OCI-LY3 (cell line): ENCODE results near the gene ABCC6.
"Not testable (repeated sequence)": the region's sequence is repeated elsewhere in the genome, so short reads cannot be mapped to it uniquely, and the experiment has no call there.

Source experiments
- H2AFZ ChIP-seq: fragments of 200-600, 300-600 bp; shearing (Covaris generic); 2 replicates; pipeline ENCODE4 v1.6.0; 2014; ENCODE audit warnings: antibody characterized with exemption, low read depth, low read length
- H3K27ac ChIP-seq: fragments of 200-600, 300-600 bp; sonication (generic); 2 replicates; pipeline ENCODE4 v1.5.1; 2014; ENCODE audit warnings: mild to moderate bottlenecking, low read length, moderate library complexity, mixed read lengths
- H3K27me3 ChIP-seq: fragments of 200-600, 300-600 bp; sonication (generic); 2 replicates; pipeline ENCODE4 v1.6.1; 2014; ENCODE audit warnings: low read depth, low read length, mixed read lengths
- H3K36me3 ChIP-seq: fragments of 200-600, 300-600 bp; sonication (generic); replicated peaks from 2 replicates; pipeline ENCODE3; 2014; ENCODE audit warnings: low read depth, low read length, mixed read lengths
- H3K4me1 ChIP-seq: fragments of 300-600, 200-600 bp; sonication (generic); 2 replicates; pipeline ENCODE4 v1.6.1; 2014; ENCODE audit warnings: low read length, mixed read lengths
- H3K4me2 ChIP-seq: fragments of 200-600, 300-600 bp; sonication (generic); 2 replicates; pipeline ENCODE4 v1.6.1; 2014; ENCODE audit warnings: low read length, mixed read lengths
- H3K4me3 ChIP-seq: fragments of 300-600, 200-600 bp; sonication (generic); 2 replicates; pipeline ENCODE4 v1.5.1; 2014; ENCODE audit warnings: antibody characterized with exemption, mild to moderate bottlenecking, low read length, moderate library complexity
- H3K79me2 ChIP-seq: fragments of 300-600, 200-600 bp; shearing (Covaris generic); 2 replicates; pipeline ENCODE4 v1.6.1; 2014; ENCODE audit warnings: mild to moderate bottlenecking, low read length, mixed read lengths
- H3K9ac ChIP-seq: fragments of 300-600, 200-600 bp; shearing (Covaris generic); 2 replicates; pipeline ENCODE4 v1.6.0; 2014; ENCODE audit warnings: mild to moderate bottlenecking, low read length, moderate library complexity
- H3K9me3 ChIP-seq: fragments of 200-600, 300-600 bp; shearing (Covaris generic); 2 replicates; pipeline ENCODE4 v1.6.1; 2014; ENCODE audit warnings: low read length, mixed read lengths; ENCODE audit not compliant: insufficient read depth
- H4K20me1 ChIP-seq: fragments of 200-600, 300-600 bp; sonication (generic); 2 replicates; pipeline ENCODE4 v1.6.1; 2016; ENCODE audit warnings: low read length, mixed read lengths; ENCODE audit not compliant: insufficient read depth
- EZH2phosphoT487 ChIP-seq: fragments of 200-600 bp; shearing (Covaris generic); IDR thresholded peaks from 2 replicates; pipeline ENCODE4 v1.6.1; 2018; ENCODE audit warnings: antibody characterized with exemption, mixed run types, low read depth
- TF ChIP-seq, protein P1 (sequence below): fragments of 200-600, 300-600 bp; sonication (generic); IDR thresholded peaks from 2 replicates; pipeline ENCODE4 v1.5.1; 2014; ENCODE audit warnings: antibody characterized with exemption, low read length, low read depth

ABCC6 gene

DNA sequence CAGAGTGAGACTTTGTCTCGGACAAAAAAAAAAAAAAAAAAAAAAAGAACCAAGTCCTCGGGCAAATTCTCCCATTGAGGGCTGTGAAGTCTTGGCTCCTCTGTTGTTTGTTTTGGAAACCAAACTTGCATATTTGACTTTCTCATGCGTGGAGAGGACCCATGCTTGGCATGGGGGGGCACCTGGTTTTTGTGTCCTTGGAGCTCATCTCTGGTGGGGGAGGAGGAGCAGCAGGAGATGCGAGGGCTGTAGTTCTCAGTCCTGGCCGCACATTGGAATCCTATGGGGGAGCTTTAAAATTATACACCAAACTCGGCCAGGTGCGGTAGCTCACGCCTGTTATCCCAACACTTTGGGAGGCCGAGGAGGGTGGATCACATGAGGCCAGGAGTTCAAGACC, 74.5 kb downstream of the ABCC6 start:
- TF ChIP-seq EZH2phosphoT487 = no peak
- TF ChIP-seq, protein P1, sequence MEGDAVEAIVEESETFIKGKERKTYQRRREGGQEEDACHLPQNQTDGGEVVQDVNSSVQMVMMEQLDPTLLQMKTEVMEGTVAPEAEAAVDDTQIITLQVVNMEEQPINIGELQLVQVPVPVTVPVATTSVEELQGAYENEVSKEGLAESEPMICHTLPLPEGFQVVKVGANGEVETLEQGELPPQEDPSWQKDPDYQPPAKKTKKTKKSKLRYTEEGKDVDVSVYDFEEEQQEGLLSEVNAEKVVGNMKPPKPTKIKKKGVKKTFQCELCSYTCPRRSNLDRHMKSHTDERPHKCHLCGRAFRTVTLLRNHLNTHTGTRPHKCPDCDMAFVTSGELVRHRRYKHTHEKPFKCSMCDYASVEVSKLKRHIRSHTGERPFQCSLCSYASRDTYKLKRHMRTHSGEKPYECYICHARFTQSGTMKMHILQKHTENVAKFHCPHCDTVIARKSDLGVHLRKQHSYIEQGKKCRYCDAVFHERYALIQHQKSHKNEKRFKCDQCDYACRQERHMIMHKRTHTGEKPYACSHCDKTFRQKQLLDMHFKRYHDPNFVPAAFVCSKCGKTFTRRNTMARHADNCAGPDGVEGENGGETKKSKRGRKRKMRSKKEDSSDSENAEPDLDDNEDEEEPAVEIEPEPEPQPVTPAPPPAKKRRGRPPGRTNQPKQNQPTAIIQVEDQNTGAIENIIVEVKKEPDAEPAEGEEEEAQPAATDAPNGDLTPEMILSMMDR = no peak
- Histone ChIP-seq H4K20me1 (peaks cover 2% of the 10 kb centered on the region; the same call in 1 of the 2 replicates), H3K9me3 (no peaks in the 10 kb centered on the region), H3K9ac (no peak overlapping the region), H3K4me3 (no peak overlapping the region), H3K27ac (no peak overlapping the region), H3K4me2 (no peak overlapping the region), H3K27me3 (no peaks in the 10 kb centered on the region), H3K4me1 (peaks cover 9% of the 10 kb centered on the region; the same call in 1 of the 2 replicates), H3K79me2 (no peaks in the 10 kb centered on the region), H2AFZ (no peak overlapping the region), H3K36me3 (peaks cover 9% of the 10 kb centered on the region)

GRCh38 chr16:16148000-16148599, 75.2 kb downstream of the ABCC6 start:
- H3K27ac ChIP-seq, H3K4me2 ChIP-seq, H3K4me3 ChIP-seq, H3K9me3 ChIP-seq, H3K79me2 ChIP-seq, H2AFZ ChIP-seq, H3K27me3 ChIP-seq, H4K20me1 ChIP-seq, H3K4me1 ChIP-seq, H3K9ac ChIP-seq: not testable (repeated sequence)
- peaks cover 13% of the 10 kb centered on the region for H3K36me3 ChIP-seq

GRCh38 chr16:16147316-16147999, 75.8 kb downstream of the ABCC6 start:
- H3K9ac ChIP-seq = no peak overlapping the region
- H3K27me3 ChIP-seq = no peaks in the 10 kb centered on the region
- H4K20me1 ChIP-seq = peaks cover 2% of the 10 kb centered on the region; the same call in 1 of the 2 replicates
- H3K27ac ChIP-seq = no peak overlapping the region
- H3K9me3 ChIP-seq = no peaks in the 10 kb centered on the region
- H3K36me3 ChIP-seq = peaks cover 16% of the 10 kb centered on the region
- no peak overlapping the region for H3K4me2 ChIP-seq
- peaks cover 9% of the 10 kb centered on the region; the same call in 1 of the 2 replicates for H3K4me1 ChIP-seq
- H2AFZ ChIP-seq = no peak overlapping the region
- H3K79me2 ChIP-seq = no peaks in the 10 kb centered on the region
- no peak overlapping the region for H3K4me3 ChIP-seq
- TF ChIP-seq EZH2phosphoT487 = no peak
- TF ChIP-seq, protein P1 = no peak

DNA sequence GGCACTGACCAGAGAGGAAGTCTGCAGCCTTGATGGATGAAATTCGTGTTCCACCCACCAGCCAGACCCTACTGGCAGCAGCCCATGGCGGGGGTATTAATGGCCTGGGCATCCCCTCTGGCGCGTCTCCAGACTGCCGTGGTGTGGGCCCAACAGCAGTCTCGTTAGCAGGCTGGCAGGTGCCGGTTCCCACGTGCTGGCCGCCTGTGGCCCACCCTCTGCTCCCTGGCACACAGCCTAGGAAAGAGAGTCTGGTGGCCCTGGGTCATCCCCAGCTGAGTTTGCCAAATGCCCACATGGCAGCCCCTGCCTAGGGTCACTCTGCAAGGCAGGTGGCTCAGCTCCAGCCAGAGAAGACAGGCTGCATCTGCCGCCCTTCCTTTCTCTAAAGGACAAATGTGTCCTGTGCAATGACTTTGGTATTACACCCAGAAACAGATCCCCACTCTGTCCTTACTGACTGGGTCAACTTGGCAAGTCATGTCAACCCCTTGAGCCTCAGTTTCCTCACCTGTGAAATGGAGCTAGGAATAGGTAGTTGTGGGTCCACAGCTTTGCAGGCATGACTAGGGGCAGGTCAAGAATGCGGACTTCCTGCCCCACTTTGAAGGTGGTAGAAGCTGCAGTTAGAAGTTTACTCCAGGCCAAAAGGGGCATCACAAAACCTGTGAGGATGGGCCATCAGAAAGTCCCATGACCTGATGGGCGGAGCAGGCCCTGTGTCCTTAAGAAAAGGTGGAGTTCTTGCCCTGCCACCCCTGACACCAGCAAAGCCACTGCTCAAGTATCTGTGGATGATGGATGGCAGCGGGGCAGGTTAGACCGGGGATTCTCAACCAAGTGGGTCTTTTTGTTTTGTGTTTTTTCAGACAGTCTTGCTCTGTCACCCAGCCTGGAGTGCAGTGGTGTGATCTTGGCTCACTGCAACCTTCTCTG, 76.6 kb downstream of the ABCC6 start:
- Histone ChIP-seq H3K27me3 (no peaks in the 10 kb centered on the region), H3K4me3 (no peak overlapping the region), H3K36me3 (peaks cover 21% of the 10 kb centered on the region), H4K20me1 (peaks cover 2% of the 10 kb centered on the region; the same call in 1 of the 2 replicates), H3K9me3 (no peaks in the 10 kb centered on the region), H2AFZ (no peak overlapping the region), H3K4me2 (no peak overlapping the region), H3K27ac (no peak overlapping the region), H3K4me1 (peaks cover 9% of the 10 kb centered on the region; the same call in 1 of the 2 replicates), H3K79me2 (no peaks in the 10 kb centered on the region), H3K9ac (no peak overlapping the region)
- no peak for TF ChIP-seq EZH2phosphoT487
- TF ChIP-seq, protein P1 = no peak
